Nephron (organoid): ENCODE results near the gene SH3PXD2A.
A peak's percentile ranks its signal among the peaks of the same experiment; 100 is the strongest.
"Not testable (repeated sequence)": the region's sequence is repeated elsewhere in the genome, so short reads cannot be mapped to it uniquely, and the experiment has no call there.

Experiments
- H3K27ac Mint-ChIP-seq, 3 experiments: 2 replicates each; pipeline ENCODE4 v1.8.0; 2020; ENCODE audit warnings: mixed read lengths in 3 of 3, mild to moderate bottlenecking in 2 of 3, moderate library complexity in 1 of 3
- H3K27me3 Mint-ChIP-seq: 2 replicates; pipeline ENCODE4 v1.8.0; 2021; ENCODE audit warnings: low read depth, mild to moderate bottlenecking, moderate library complexity, mixed read lengths
- H3K36me3 Mint-ChIP-seq: 2 replicates; pipeline ENCODE4 v1.8.0; 2020; ENCODE audit warnings: low read depth, mixed read lengths
- H3K4me1 Mint-ChIP-seq: 2 replicates; pipeline ENCODE4 v1.8.0; 2020; ENCODE audit warnings: mixed read lengths
- H3K4me3 Mint-ChIP-seq, 3 experiments: 2 replicates each; pipeline ENCODE4 v1.8.0; 2020; ENCODE audit warnings: mild to moderate bottlenecking in 3 of 3, mixed read lengths in 3 of 3, moderate library complexity in 2 of 3
- H3K9me3 Mint-ChIP-seq: 2 replicates; pipeline ENCODE4 v1.8.0; 2020; ENCODE audit warnings: mixed read lengths
- CTCF ChIP-seq, 3 experiments: fragments of 200-600 bp; sonication (generic); IDR thresholded peaks; one replicate each; pipeline ENCODE4 v1.5.0; 2021; ENCODE audit warnings: antibody characterized with exemption in 3 of 3; ENCODE audit not compliant: unreplicated experiment in 3 of 3

Gene SH3PXD2A

GRCh38 chr10:103638948-103639347 is 216.4 kb downstream of the SH3PXD2A start:
- peaks cover 9% of the 10 kb centered on the region for H3K36me3 Mint-ChIP-seq

GRCh38 chr10:103637927-103638557 is 217.3 kb downstream of the SH3PXD2A start:
- Mint-ChIP-seq H3K4me1 (peaks cover 71% of the 10 kb centered on the region), H3K36me3 (peaks cover 3% of the 10 kb centered on the region), H3K4me3 (peak overlapping the region in 2 of 3 experiments; percentile 12 to 23), H3K27ac (peak overlapping the region; percentile 81 to 94 (median 88)), H3K9me3 (no peaks in the 10 kb centered on the region), H3K27me3 (no peaks in the 10 kb centered on the region)
- TF ChIP-seq CTCF (IDR thresholded peaks at IDR 0.05; ENCODE audit: unreplicated experiment in 3 of 3): no peak

More at GRCh38 chr10:103638948-103639347, 216.4 kb downstream of the SH3PXD2A start:
- Mint-ChIP-seq H3K27ac (peak overlapping the region in 2 of 3 experiments; percentile 65 to 94), H3K9me3 (no peaks in the 10 kb centered on the region), H3K4me3 (no peak overlapping the region), H3K4me1 (peaks cover 77% of the 10 kb centered on the region), H3K27me3 (no peaks in the 10 kb centered on the region)
- TF ChIP-seq CTCF (IDR thresholded peaks at IDR 0.05; ENCODE audit: unreplicated experiment in 3 of 3): no peak

GRCh38 chr10:103637011-103637410 is 218.4 kb downstream of the SH3PXD2A start:
- Mint-ChIP-seq H3K36me3 (peaks cover under 1% of the 10 kb centered on the region), H3K27ac (peak overlapping the region; percentile 81 to 94 (median 88)), H3K4me3 (peak overlapping the region in 2 of 3 experiments; percentile 32 to 46), H3K27me3 (no peaks in the 10 kb centered on the region), H3K4me1 (peaks cover 61% of the 10 kb centered on the region), H3K9me3 (no peaks in the 10 kb centered on the region)
- no peak for TF ChIP-seq CTCF (IDR thresholded peaks at IDR 0.05; ENCODE audit: unreplicated experiment in 3 of 3)

GRCh38 chr10:103636492-103636891 is 218.9 kb downstream of the SH3PXD2A start:
- Mint-ChIP-seq H3K4me1 (peaks cover 56% of the 10 kb centered on the region), H3K27me3 (no peaks in the 10 kb centered on the region), H3K36me3 (peaks cover 3% of the 10 kb centered on the region), H3K4me3 (peak overlapping the region in 1 of 3 experiments; percentile 32), H3K9me3 (no peaks in the 10 kb centered on the region), H3K27ac (peak overlapping the region; percentile 81 to 94 (median 88))
- no peak for TF ChIP-seq CTCF (IDR thresholded peaks at IDR 0.05; ENCODE audit: unreplicated experiment in 3 of 3)

- no peak for TF ChIP-seq CTCF (IDR thresholded peaks at IDR 0.05; ENCODE audit: unreplicated experiment in 3 of 3)
- H3K9me3 Mint-ChIP-seq: no peaks in the 10 kb centered on the region
- H3K27ac Mint-ChIP-seq: no peak overlapping the region
- no peaks in the 10 kb centered on the region for H3K27me3 Mint-ChIP-seq
- peaks cover 3% of the 10 kb centered on the region for H3K36me3 Mint-ChIP-seq
- H3K4me3 Mint-ChIP-seq: no peak overlapping the region
- H3K4me1 Mint-ChIP-seq: peaks cover 47% of the 10 kb centered on the region
Observed at GRCh38 chr10:103635580-103635979, 219.8 kb downstream of the SH3PXD2A start.

GRCh38 chr10:103633846-103634245 is 221.5 kb downstream of the SH3PXD2A start:
- peaks cover 3% of the 10 kb centered on the region for H3K36me3 Mint-ChIP-seq
- no peak overlapping the region for H3K4me3 Mint-ChIP-seq
- no peak for TF ChIP-seq CTCF (IDR thresholded peaks at IDR 0.05; ENCODE audit: unreplicated experiment in 3 of 3)
- H3K27me3 Mint-ChIP-seq: no peaks in the 10 kb centered on the region
- no peaks in the 10 kb centered on the region for H3K9me3 Mint-ChIP-seq
- H3K4me1 Mint-ChIP-seq: peaks cover 35% of the 10 kb centered on the region
- H3K27ac Mint-ChIP-seq: peak overlapping the region in 1 of 3 experiments; percentile 61

GRCh38 chr10:103632871-103633270 is 222.5 kb downstream of the SH3PXD2A start:
- H3K9me3 Mint-ChIP-seq, H3K27me3 Mint-ChIP-seq, H3K4me3 Mint-ChIP-seq, H3K27ac Mint-ChIP-seq, H3K36me3 Mint-ChIP-seq: not testable (repeated sequence)
- peaks cover 25% of the 10 kb centered on the region for H3K4me1 Mint-ChIP-seq
